ENCODE data around the gene BGN. TPM values are rescaled to one million over a fixed set of nuclear protein-coding genes. Genes with fewer than 3 reads are reported as not detected.
A peak's percentile ranks its signal among the peaks of the same experiment; 100 is the strongest.

The BGN gene
- total RNA-seq, 1 experiment from 2014 or later, result 1.2 TPM

DNA sequence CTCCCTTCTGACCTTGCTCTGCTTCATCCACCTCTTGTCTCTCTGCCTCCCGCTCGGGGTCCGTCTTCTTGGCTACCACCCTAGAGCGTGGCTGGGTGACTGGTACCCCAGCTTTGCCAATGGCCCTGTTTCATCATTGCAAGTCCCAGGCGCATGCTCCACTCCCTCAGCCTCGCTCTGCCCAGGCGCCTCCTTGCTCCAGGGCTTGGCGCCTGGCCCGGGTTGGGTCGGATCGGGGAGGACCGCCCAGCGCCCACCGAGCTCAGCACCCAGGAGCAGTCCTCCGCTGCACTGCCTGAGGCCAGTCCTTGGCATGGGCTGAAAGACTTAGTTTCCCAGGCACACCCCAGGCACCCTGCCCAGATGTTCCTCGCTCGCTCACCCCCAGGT, 577 bp downstream of the BGN start:
- Histone ChIP-seq H3K4me2 (ENCODE audit: insufficient read depth, insufficient read length, low read length) (peak overlapping the region; percentile 1), H3K9me3 (ENCODE audit: control insufficient read depth, low read depth, low read length) (peaks cover 18% of the 10 kb centered on the region), H2BK15ac (ENCODE audit: low read depth, low read length) (no peak overlapping the region), H4K5ac (ENCODE audit: insufficient read length, low read depth, low read length) (no peak overlapping the region), H3K79me1 (ENCODE audit: insufficient read depth, low read depth, low read length, poor library complexity, severe bottlenecking) (no peaks in the 10 kb centered on the region), H3K14ac (ENCODE audit: insufficient read depth, low read length) (no peak overlapping the region), H2AK5ac (ENCODE audit: insufficient read length, low read length) (no peak overlapping the region), H2BK20ac (ENCODE audit: low read depth, low read length, poor library complexity, severe bottlenecking) (no peak overlapping the region), H3K56ac (ENCODE audit: insufficient read length, low read depth, low read length) (no peak overlapping the region), H3K27ac (ENCODE audit: insufficient read length, low read depth, low read length) (no peak overlapping the region), H4K91ac (ENCODE audit: insufficient read length, low read depth, low read length) (no peak overlapping the region), H3K27me3 (ENCODE audit: insufficient read depth, low read length) (no peaks in the 10 kb centered on the region), H3K18ac (ENCODE audit: insufficient read length, low read depth, low read length) (no peak overlapping the region), H3K4me1 (ENCODE audit: insufficient read depth, low read length) (no peaks in the 10 kb centered on the region), H3K79me2 (ENCODE audit: insufficient read depth, low read length) (no peaks in the 10 kb centered on the region), H2BK12ac (ENCODE audit: insufficient read length, low read depth, low read length) (no peak overlapping the region), H3T11ph (ENCODE audit: low read length) (no peak overlapping the region), H3K4ac (ENCODE audit: low read depth, low read length) (no peak overlapping the region), H4K20me1 (ENCODE audit: control insufficient read depth, insufficient read depth, insufficient read length) (no peaks in the 10 kb centered on the region), H4K8ac (replicated peaks; ENCODE audit: insufficient read length, low read depth, low read length) (no peak overlapping the region), H3K23ac (ENCODE audit: insufficient read length, low read depth, low read length) (no peak overlapping the region), H3K23me2 (ENCODE audit: insufficient read length, low read depth, low read length, poor library complexity, severe bottlenecking) (no peaks in the 10 kb centered on the region), H3K9ac (ENCODE audit: extremely low read depth, insufficient read length, low read length) (no peak overlapping the region), H2BK5ac (ENCODE audit: insufficient read length, low read length) (no peak overlapping the region), H2AFZ (ENCODE audit: low read length) (no peak overlapping the region), H2BK120ac (ENCODE audit: low read depth, low read length, poor library complexity, severe bottlenecking) (no peak overlapping the region)
- no CpG with 5 or more reads among the region's 17 CpGs for WGBS (ENCODE audit: extremely low coverage, insufficient read length, low lambda C conversion rate)
- no peak overlapping the region for H3K27ac Mint-ChIP-seq
- peaks cover 44 to 58% of the 10 kb centered on the region in 2 experiments for H3K9me3 Mint-ChIP-seq
- H3K27me3 Mint-ChIP-seq (ENCODE audit: low read depth), result peaks cover 10% of the 10 kb centered on the region
- H3K4me3 Mint-ChIP-seq, result peak overlapping the region; percentile 44 to 66; a peak in 4 of 5 replicates
- DNase-seq, result no peak
- peaks cover 0 to under 1% (median under 1%) of the 10 kb centered on the region in 3 experiments; a peak in 2 of 7 replicates for H3K36me3 Mint-ChIP-seq (ENCODE audit: insufficient read depth in 1 of 3, low read depth in 3 of 3)
- H3K4me1 Mint-ChIP-seq, result peaks cover 0 to 5% of the 10 kb centered on the region in 2 experiments; a peak in 2 of 4 replicates
- TF ChIP-seq, protein P1, sequence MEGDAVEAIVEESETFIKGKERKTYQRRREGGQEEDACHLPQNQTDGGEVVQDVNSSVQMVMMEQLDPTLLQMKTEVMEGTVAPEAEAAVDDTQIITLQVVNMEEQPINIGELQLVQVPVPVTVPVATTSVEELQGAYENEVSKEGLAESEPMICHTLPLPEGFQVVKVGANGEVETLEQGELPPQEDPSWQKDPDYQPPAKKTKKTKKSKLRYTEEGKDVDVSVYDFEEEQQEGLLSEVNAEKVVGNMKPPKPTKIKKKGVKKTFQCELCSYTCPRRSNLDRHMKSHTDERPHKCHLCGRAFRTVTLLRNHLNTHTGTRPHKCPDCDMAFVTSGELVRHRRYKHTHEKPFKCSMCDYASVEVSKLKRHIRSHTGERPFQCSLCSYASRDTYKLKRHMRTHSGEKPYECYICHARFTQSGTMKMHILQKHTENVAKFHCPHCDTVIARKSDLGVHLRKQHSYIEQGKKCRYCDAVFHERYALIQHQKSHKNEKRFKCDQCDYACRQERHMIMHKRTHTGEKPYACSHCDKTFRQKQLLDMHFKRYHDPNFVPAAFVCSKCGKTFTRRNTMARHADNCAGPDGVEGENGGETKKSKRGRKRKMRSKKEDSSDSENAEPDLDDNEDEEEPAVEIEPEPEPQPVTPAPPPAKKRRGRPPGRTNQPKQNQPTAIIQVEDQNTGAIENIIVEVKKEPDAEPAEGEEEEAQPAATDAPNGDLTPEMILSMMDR (conservative IDR thresholded peaks at IDR 0.05), result no peak
